ENCODE results near the gene TBC1D17. TPM values are rescaled to one million over a fixed set of nuclear protein-coding genes. Genes with fewer than 3 reads are reported as not detected.

The TBC1D17 gene
- total and polyA plus RNA-seq, 9 donors: 5.1 to 41.7 (median 36.8) TPM

DNA sequence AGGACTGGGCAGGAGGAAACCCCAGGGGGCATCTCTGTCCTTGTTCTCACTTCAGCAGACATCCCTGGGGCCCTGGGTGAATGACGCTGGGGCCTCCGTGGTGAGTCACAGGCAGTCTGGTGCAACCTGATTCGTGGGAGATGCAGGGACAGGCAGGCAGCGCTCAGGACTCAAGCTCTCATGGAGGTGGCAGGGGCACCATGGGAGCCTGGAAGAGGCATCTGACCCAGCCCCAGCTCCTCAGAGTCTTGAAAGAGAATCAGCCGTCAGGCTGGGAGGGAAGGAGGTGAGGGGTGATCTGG, 40.5 kb upstream of the TBC1D17 start:
- 85% methylated on average over 5 of the region's 5 CpGs for WGBS (ENCODE audit: insufficient coverage)
- Histone ChIP-seq H3K27me3 (ENCODE audit: control insufficient read depth, insufficient read depth, low read length) (no peaks in the 10 kb centered on the region), H3K9me3 (replicated peaks; ENCODE audit: control insufficient read depth, low read depth, low read length) (no peaks in the 10 kb centered on the region), H3K4me1 (ENCODE audit: control insufficient read depth, insufficient read depth, low read length) (peaks cover 24% of the 10 kb centered on the region), H3K27ac (ENCODE audit: low read length) (no peak overlapping the region), H3K36me3 (ENCODE audit: control insufficient read depth, insufficient read depth, low read length) (peaks cover 90% of the 10 kb centered on the region), H3K4me3 (ENCODE audit: low read length) (no peak overlapping the region)
- DNase-seq: no peak

- H3K27me3 ChIP-seq (ENCODE audit: control insufficient read depth, insufficient read depth, low read length): no peaks in the 10 kb centered on the region
- H3K4me1 ChIP-seq (ENCODE audit: control insufficient read depth, insufficient read depth, low read length): peaks cover 22% of the 10 kb centered on the region
- H3K36me3 ChIP-seq (ENCODE audit: control insufficient read depth, insufficient read depth, low read length): peaks cover 87% of the 10 kb centered on the region
- H3K27ac ChIP-seq (ENCODE audit: low read length): no peak overlapping the region
- H3K4me3 ChIP-seq (ENCODE audit: low read length): no peak overlapping the region
- 91% methylated on average over 9 of the region's 9 CpGs for WGBS (ENCODE audit: insufficient coverage)
- DNase-seq: no peak
- H3K9me3 ChIP-seq (replicated peaks; ENCODE audit: control insufficient read depth, low read depth, low read length): no peaks in the 10 kb centered on the region
Observed at GRCh38 chr19:49837425-49837824, 40.1 kb upstream of the TBC1D17 start.

DNA sequence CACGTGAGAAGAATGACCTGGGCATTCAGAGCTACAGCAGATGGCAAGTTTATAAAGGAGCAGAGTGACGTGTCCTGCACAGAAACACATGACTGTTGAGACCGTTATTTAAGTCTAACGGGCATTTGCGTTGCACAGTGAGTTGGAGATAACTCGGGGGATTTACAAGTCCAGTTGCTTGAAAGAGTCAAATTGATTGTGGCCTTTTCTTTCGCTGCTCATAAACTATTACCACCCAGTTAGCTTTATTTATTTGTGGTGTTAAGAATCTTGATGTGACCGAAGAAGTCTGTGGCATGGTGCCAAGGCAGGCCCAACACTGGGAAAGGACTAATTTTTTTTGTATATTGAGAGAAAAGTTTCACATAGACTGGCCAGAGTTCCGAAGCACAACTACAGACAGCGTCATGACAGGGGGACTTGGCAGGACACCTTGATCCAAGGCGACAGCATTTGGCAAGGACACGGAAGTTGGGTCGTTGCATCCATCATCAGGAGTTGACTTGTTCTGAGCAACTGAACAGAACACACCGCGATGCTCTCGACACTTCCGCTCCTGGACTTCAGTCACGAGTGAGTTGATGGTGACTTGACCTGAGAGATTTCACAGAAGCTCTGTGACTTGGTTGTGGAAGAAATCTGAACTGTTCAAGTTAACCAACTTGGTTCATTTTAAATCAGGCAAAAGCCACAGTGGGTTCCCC, 38.5 kb upstream of the TBC1D17 start:
- DNase-seq: no peak
- H3K4me1 ChIP-seq (ENCODE audit: control insufficient read depth, insufficient read depth, low read length): peaks cover 11% of the 10 kb centered on the region
- WGBS (ENCODE audit: insufficient coverage): 91% methylated on average over 15 of the region's 18 CpGs
- no peaks in the 10 kb centered on the region for H3K27me3 ChIP-seq (ENCODE audit: control insufficient read depth, insufficient read depth, low read length)
- H3K9me3 ChIP-seq (replicated peaks; ENCODE audit: control insufficient read depth, low read depth, low read length): no peaks in the 10 kb centered on the region
- no peak overlapping the region for H3K27ac ChIP-seq (ENCODE audit: low read length)
- H3K36me3 ChIP-seq (ENCODE audit: control insufficient read depth, insufficient read depth, low read length): peaks cover 73% of the 10 kb centered on the region
- no peak overlapping the region for H3K4me3 ChIP-seq (ENCODE audit: low read length)

DNA sequence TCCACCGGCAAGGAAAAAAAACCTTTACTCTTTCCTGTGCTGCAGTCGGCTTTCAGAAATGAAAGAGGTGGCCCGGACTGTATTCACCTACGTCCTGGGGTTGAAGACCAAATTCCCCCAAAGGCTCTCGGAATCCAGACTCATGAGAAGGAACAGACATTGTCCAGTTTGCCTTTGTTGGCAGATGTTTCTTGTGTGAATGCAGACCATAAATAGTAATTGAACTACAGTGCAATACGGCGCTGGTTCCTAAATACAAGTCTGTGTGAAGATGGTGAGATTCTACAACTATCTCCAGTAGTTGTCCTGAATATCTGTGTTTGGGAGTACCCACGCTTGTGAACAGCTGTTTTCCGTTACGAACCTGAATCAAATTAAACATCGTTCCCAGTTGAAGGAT, 37.8 kb upstream of the TBC1D17 start:
- Histone ChIP-seq H3K27ac (ENCODE audit: low read length) (no peak overlapping the region), H3K27me3 (ENCODE audit: control insufficient read depth, insufficient read depth, low read length) (no peaks in the 10 kb centered on the region), H3K4me1 (ENCODE audit: control insufficient read depth, insufficient read depth, low read length) (peaks cover 11% of the 10 kb centered on the region), H3K36me3 (ENCODE audit: control insufficient read depth, insufficient read depth, low read length) (peaks cover 66% of the 10 kb centered on the region), H3K4me3 (ENCODE audit: low read length) (no peak overlapping the region), H3K9me3 (replicated peaks; ENCODE audit: control insufficient read depth, low read depth, low read length) (no peaks in the 10 kb centered on the region)
- no peak for DNase-seq
- 92% methylated on average over 6 of the region's 11 CpGs for WGBS (ENCODE audit: insufficient coverage)

GRCh38 chr19:49840321-49840720, 37.2 kb upstream of the TBC1D17 start:
- Histone ChIP-seq H3K4me1 (ENCODE audit: control insufficient read depth, insufficient read depth, low read length) (peaks cover 10% of the 10 kb centered on the region), H3K27me3 (ENCODE audit: control insufficient read depth, insufficient read depth, low read length) (no peaks in the 10 kb centered on the region), H3K27ac (ENCODE audit: low read length) (no peak overlapping the region), H3K36me3 (ENCODE audit: control insufficient read depth, insufficient read depth, low read length) (peaks cover 60% of the 10 kb centered on the region), H3K9me3 (replicated peaks; ENCODE audit: control insufficient read depth, low read depth, low read length) (no peaks in the 10 kb centered on the region), H3K4me3 (ENCODE audit: low read length) (no peak overlapping the region)
- no peak for DNase-seq
- WGBS (ENCODE audit: insufficient coverage): 88% methylated on average over 8 of the region's 11 CpGs

DNA sequence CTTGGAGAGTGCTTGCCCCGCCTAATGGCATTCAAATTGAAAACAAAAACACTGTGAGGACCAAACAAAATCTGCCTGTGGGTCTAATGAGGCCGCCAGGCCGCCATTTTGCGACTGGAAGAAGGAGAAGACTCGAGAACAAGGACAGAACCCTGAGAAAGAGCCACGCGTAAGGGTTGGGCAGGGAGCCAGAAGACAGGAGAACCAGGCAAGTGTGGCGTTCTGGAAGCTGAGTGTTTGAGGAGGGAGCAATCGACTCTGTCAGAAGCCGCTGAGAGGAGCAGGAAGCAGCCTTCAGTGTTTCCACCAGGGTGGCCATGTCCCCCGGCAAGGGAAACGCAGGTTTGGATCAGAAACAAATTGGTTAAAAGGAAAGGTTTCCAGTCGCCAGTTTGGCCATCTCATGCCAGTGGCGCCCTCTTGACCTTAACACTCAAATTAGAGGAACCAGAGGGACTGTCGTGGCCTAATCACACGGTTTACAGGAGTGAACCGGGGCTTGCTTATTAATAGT, 36.7 kb upstream of the TBC1D17 start:
- H3K27ac ChIP-seq (ENCODE audit: low read length): no peak overlapping the region
- H3K4me3 ChIP-seq (ENCODE audit: low read length): no peak overlapping the region
- H3K9me3 ChIP-seq (replicated peaks; ENCODE audit: control insufficient read depth, low read depth, low read length): no peaks in the 10 kb centered on the region
- H3K4me1 ChIP-seq (ENCODE audit: control insufficient read depth, insufficient read depth, low read length): peaks cover 10% of the 10 kb centered on the region
- DNase-seq: no peak
- no peaks in the 10 kb centered on the region for H3K27me3 ChIP-seq (ENCODE audit: control insufficient read depth, insufficient read depth, low read length)
- peaks cover 55% of the 10 kb centered on the region for H3K36me3 ChIP-seq (ENCODE audit: control insufficient read depth, insufficient read depth, low read length)
- WGBS (ENCODE audit: insufficient coverage): 87% methylated on average over 11 of the region's 17 CpGs

- DNase-seq: no peak
- H3K4me3 ChIP-seq (ENCODE audit: low read length): no peak overlapping the region
- no peak overlapping the region for H3K27ac ChIP-seq (ENCODE audit: low read length)
Observed at GRCh38 chr19:49843265-49843664, 34.2 kb upstream of the TBC1D17 start.

DNA sequence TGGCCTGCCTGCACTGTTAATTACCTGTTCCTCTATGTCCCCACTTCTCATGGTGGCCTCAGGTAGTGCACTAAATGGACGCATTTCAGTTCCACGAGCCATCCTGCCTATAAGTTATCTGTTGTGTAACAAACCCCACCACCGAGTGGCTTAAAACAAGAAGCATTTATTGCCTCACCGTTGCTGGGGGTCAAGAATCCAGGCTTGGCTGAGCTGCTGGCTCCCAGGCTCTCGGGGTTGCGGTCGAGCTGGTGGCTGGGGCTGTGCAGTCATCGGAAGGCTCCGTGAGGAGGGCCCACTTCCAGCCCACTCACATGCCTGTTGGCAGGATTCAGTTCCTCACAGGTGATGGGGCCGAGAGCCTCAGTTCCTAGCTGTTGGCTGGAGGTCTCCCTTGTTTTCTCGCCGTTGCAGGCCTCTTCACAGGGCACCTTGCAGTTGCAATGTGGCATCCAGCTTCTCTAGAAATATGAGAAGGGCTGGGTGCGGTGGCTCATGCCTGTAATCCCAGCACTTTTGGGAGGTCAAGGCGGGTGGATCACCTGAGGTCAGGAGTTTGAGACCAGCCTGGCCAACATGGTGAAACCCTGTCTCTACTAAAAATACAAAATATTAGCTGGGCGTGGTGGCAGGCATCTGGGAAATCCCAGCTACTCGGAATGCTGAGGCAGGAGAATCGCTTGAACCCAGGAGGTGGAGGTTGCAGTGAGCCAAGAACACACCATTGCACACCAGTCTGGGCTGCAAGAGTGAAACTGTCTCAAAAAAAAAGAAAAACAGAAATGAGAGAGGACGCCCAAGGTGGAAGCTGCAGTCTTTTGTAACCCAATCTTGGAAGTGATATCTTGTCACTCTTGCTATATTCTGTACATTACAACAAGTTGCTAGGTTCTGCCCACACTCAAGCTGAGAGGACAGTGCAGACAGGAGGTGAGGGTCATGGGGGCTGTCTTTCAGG, 33.1 kb upstream of the TBC1D17 start:
- H3K36me3 ChIP-seq (ENCODE audit: control insufficient read depth, insufficient read depth, low read length): peaks cover 22% of the 10 kb centered on the region
- no peaks in the 10 kb centered on the region for H3K27me3 ChIP-seq (ENCODE audit: control insufficient read depth, insufficient read depth, low read length)
- 74% methylated on average over 12 of the region's 18 CpGs for WGBS (ENCODE audit: insufficient coverage)
- peaks cover 6% of the 10 kb centered on the region for H3K9me3 ChIP-seq (replicated peaks; ENCODE audit: control insufficient read depth, low read depth, low read length)
- H3K4me3 ChIP-seq (ENCODE audit: low read length): no peak overlapping the region
- H3K4me1 ChIP-seq (ENCODE audit: control insufficient read depth, insufficient read depth, low read length): peaks cover 10% of the 10 kb centered on the region
- no peak for DNase-seq
- H3K27ac ChIP-seq (ENCODE audit: low read length): no peak overlapping the region

More at GRCh38 chr19:49843265-49843664, 34.2 kb upstream of the TBC1D17 start:
- Histone ChIP-seq H3K9me3 (replicated peaks; ENCODE audit: control insufficient read depth, low read depth, low read length) (no peaks in the 10 kb centered on the region), H3K4me1 (ENCODE audit: control insufficient read depth, insufficient read depth, low read length) (peaks cover 10% of the 10 kb centered on the region), H3K27me3 (ENCODE audit: control insufficient read depth, insufficient read depth, low read length) (no peaks in the 10 kb centered on the region), H3K36me3 (ENCODE audit: control insufficient read depth, insufficient read depth, low read length) (peaks cover 30% of the 10 kb centered on the region)
- WGBS (ENCODE audit: insufficient coverage): 100% methylated on average over 1 of the region's 3 CpGs

DNA sequence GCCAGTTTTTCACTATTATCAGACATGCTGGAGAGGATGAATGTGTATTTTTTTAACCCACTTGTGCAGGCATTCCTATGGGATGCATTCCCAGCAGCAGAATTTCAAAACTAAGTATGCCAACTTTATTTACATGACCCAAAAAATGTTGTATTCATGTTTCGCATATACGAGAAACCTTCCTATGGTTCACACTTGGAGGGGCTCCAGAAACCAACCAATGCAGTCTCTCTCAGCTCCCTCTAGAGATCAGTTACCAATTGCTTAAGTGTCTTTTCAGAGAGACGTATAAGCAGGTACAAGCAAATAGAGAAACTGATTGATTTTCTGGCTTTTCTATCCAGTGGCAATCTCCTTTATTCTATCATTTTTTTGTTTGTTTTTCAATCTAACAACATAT, 32.1 kb upstream of the TBC1D17 start:
- no peak for DNase-seq
- Histone ChIP-seq H3K36me3 (ENCODE audit: control insufficient read depth, insufficient read depth, low read length) (peaks cover 21% of the 10 kb centered on the region), H3K27me3 (ENCODE audit: control insufficient read depth, insufficient read depth, low read length) (no peaks in the 10 kb centered on the region), H3K27ac (ENCODE audit: low read length) (no peak overlapping the region), H3K4me1 (ENCODE audit: control insufficient read depth, insufficient read depth, low read length) (peaks cover 15% of the 10 kb centered on the region), H3K4me3 (ENCODE audit: low read length) (no peak overlapping the region), H3K9me3 (replicated peaks; ENCODE audit: control insufficient read depth, low read depth, low read length) (peaks cover 9% of the 10 kb centered on the region)
- WGBS (ENCODE audit: insufficient coverage): 100% methylated on average over 1 of the region's 3 CpGs

GRCh38 chr19:49846408-49846807, 31.1 kb upstream of the TBC1D17 start:
- peaks cover 13% of the 10 kb centered on the region for H3K36me3 ChIP-seq (ENCODE audit: control insufficient read depth, insufficient read depth, low read length)
- peaks cover 9% of the 10 kb centered on the region for H3K9me3 ChIP-seq (replicated peaks; ENCODE audit: control insufficient read depth, low read depth, low read length)
- WGBS (ENCODE audit: insufficient coverage): no CpG with 5 or more reads among the region's 5 CpGs
- no peak overlapping the region for H3K4me3 ChIP-seq (ENCODE audit: low read length)
- no peaks in the 10 kb centered on the region for H3K27me3 ChIP-seq (ENCODE audit: control insufficient read depth, insufficient read depth, low read length)
- H3K27ac ChIP-seq (ENCODE audit: low read length): no peak overlapping the region
- H3K4me1 ChIP-seq (ENCODE audit: control insufficient read depth, insufficient read depth, low read length): peaks cover 15% of the 10 kb centered on the region
- no peak for DNase-seq
